ENCODE measurements around the gene KIAA0586. TPM values are rescaled to one million over a fixed set of nuclear protein-coding genes. Genes with fewer than 3 reads are reported as not detected.

KIAA0586 gene
- total and polyA plus RNA-seq, 8 donors, result 3.9 to 12.4 (median 5.4) TPM

- ATAC-seq (no peak), DNase-seq (no peak), FAIRE-seq (no peak)
- no peak overlapping the region for H3K27ac ChIP-seq
- intact Hi-C loops (cut with DNase I), result no loop called here
- H3K9me3 ChIP-seq, result no peaks in the 10 kb centered on the region
- H3K36me3 ChIP-seq, result no peaks in the 10 kb centered on the region
- TF ChIP-seq CTCF (IDR thresholded peaks at IDR 0.05), result no peak
- H3K4me1 ChIP-seq, result no peaks in the 10 kb centered on the region
- no peak overlapping the region for H3K4me3 ChIP-seq
- H3K27me3 ChIP-seq, result no peaks in the 10 kb centered on the region
- 88 to 91% methylated on average over 7 of the region's 7 CpGs for WGBS, 2 donors
These were observed 143.7 kb downstream of the KIAA0586 start for GRCh38 chr14:58571256-58571655.

GRCh38 chr14:58571769-58572472 is 144.4 kb downstream of the KIAA0586 start:
- no peak for TF ChIP-seq CTCF (IDR thresholded peaks at IDR 0.05)
- ATAC-seq (peak in 2 of 4 donors; percentile 27 to 40), FAIRE-seq (no peak), DNase-seq (no peak)
- Histone ChIP-seq H3K27ac (no peak overlapping the region), H3K9me3 (no peaks in the 10 kb centered on the region), H3K4me1 (no peaks in the 10 kb centered on the region), H3K36me3 (no peaks in the 10 kb centered on the region), H3K27me3 (no peaks in the 10 kb centered on the region), H3K4me3 (no peak overlapping the region)
- intact Hi-C loops (cut with DNase I), result no loop called here
- 43 to 50% methylated on average over 9 of the region's 9 CpGs for WGBS, 2 donors

- no peak for TF ChIP-seq CTCF (IDR thresholded peaks at IDR 0.05)
- Histone ChIP-seq H3K9me3 (no peaks in the 10 kb centered on the region), H3K36me3 (no peaks in the 10 kb centered on the region), H3K4me3 (no peak overlapping the region), H3K27ac (no peak overlapping the region), H3K27me3 (no peaks in the 10 kb centered on the region), H3K4me1 (no peaks in the 10 kb centered on the region)
- DNase-seq, result no peak
- ATAC-seq, result no peak
- no peak for FAIRE-seq
- intact Hi-C loops (cut with DNase I), result no loop called here
- WGBS, 2 donors, result 86 to 92% methylated on average over 1 of the region's 1 CpG
These were observed 144.9 kb downstream of the KIAA0586 start for GRCh38 chr14:58572473-58572853.

- Histone ChIP-seq H3K27ac (no peak overlapping the region), H3K27me3 (no peaks in the 10 kb centered on the region), H3K36me3 (no peaks in the 10 kb centered on the region), H3K4me1 (no peaks in the 10 kb centered on the region), H3K9me3 (no peaks in the 10 kb centered on the region), H3K4me3 (no peak overlapping the region)
- intact Hi-C loops (cut with DNase I), result no loop called here
- WGBS, 2 donors, result 81 to 82% methylated on average over 2 of the region's 2 CpGs
- no peak for ATAC-seq
- DNase-seq, result no peak
- TF ChIP-seq CTCF (IDR thresholded peaks at IDR 0.05), result no peak
- FAIRE-seq, result no peak
These were observed 145.3 kb downstream of the KIAA0586 start for GRCh38 chr14:58572863-58573262.

GRCh38 chr14:58574623-58575022 is 147.1 kb downstream of the KIAA0586 start:
- no peaks in the 10 kb centered on the region for H3K27me3 ChIP-seq
- intact Hi-C loops (cut with DNase I), result no loop called here
- DNase-seq, result no peak
- H3K9me3 ChIP-seq, result no peaks in the 10 kb centered on the region
- ATAC-seq, result no peak
- H3K4me3 ChIP-seq, result no peak overlapping the region
- TF ChIP-seq CTCF (IDR thresholded peaks at IDR 0.05), result no peak
- 74 to 83% methylated on average over 2 of the region's 2 CpGs for WGBS, 2 donors
- H3K36me3 ChIP-seq, result no peaks in the 10 kb centered on the region
- FAIRE-seq, result no peak
- H3K27ac ChIP-seq, result no peak overlapping the region
- no peaks in the 10 kb centered on the region for H3K4me1 ChIP-seq
